ENCODE results near the gene PUS10.

Gene PUS10

GRCh38 chr2:60973705-60974104 lies 44.4 kb downstream of the PUS10 start:
- no peak overlapping the region for H3K4me3 ChIP-seq (ENCODE audit: low read depth, low read length)

- no peak overlapping the region for H3K4me3 ChIP-seq (ENCODE audit: low read depth, low read length)
These were observed 45.0 kb downstream of the PUS10 start for GRCh38 chr2:60972889-60973656.

- H3K4me3 ChIP-seq (ENCODE audit: low read depth, low read length): no peak overlapping the region
These were observed 51.3 kb downstream of the PUS10 start for GRCh38 chr2:60966507-60967405.

GRCh38 chr2:60965499-60965785 lies 52.6 kb downstream of the PUS10 start:
- no peak overlapping the region for H3K4me3 ChIP-seq (ENCODE audit: low read depth, low read length)

- H3K4me3 ChIP-seq (ENCODE audit: low read depth, low read length): no peak overlapping the region
These were observed 53.2 kb downstream of the PUS10 start for GRCh38 chr2:60964651-60965498.

- no peak overlapping the region for H3K4me3 ChIP-seq (ENCODE audit: low read depth, low read length)
These were observed 54.9 kb downstream of the PUS10 start for GRCh38 chr2:60963190-60963589.

GRCh38 chr2:60962528-60962927 lies 55.5 kb downstream of the PUS10 start:
- no peak overlapping the region for H3K4me3 ChIP-seq (ENCODE audit: low read depth, low read length)

- H3K4me3 ChIP-seq (ENCODE audit: low read depth, low read length): no peak overlapping the region
These were observed 56.6 kb downstream of the PUS10 start for GRCh38 chr2:60961457-60961856.

GRCh38 chr2:60960706-60961105 lies 57.3 kb downstream of the PUS10 start:
- H3K4me3 ChIP-seq (ENCODE audit: low read depth, low read length): no peak overlapping the region

- H3K4me3 ChIP-seq (ENCODE audit: low read depth, low read length): no peak overlapping the region
These were observed 58.6 kb downstream of the PUS10 start for GRCh38 chr2:60959501-60959900.

GRCh38 chr2:60958800-60959199 lies 59.3 kb downstream of the PUS10 start:
- no peak overlapping the region for H3K4me3 ChIP-seq (ENCODE audit: low read depth, low read length)

GRCh38 chr2:60958361-60958760 lies 59.7 kb downstream of the PUS10 start:
- no peak overlapping the region for H3K4me3 ChIP-seq (ENCODE audit: low read depth, low read length)

- H3K4me3 ChIP-seq (ENCODE audit: low read depth, low read length): no peak overlapping the region
These were observed 60.4 kb downstream of the PUS10 start for GRCh38 chr2:60957643-60958042.

- no peak overlapping the region for H3K4me3 ChIP-seq (ENCODE audit: low read depth, low read length)
These were observed 60.8 kb downstream of the PUS10 start for GRCh38 chr2:60957224-60957623.

GRCh38 chr2:60954139-60954538 lies 63.9 kb downstream of the PUS10 start:
- H3K4me3 ChIP-seq (ENCODE audit: low read depth, low read length): no peak overlapping the region

- no peak overlapping the region for H3K4me3 ChIP-seq (ENCODE audit: low read depth, low read length)
These were observed 69.0 kb downstream of the PUS10 start for GRCh38 chr2:60948926-60949579.

GRCh38 chr2:60948161-60948560 lies 69.9 kb downstream of the PUS10 start:
- H3K4me3 ChIP-seq (ENCODE audit: low read depth, low read length): no peak overlapping the region

GRCh38 chr2:60947056-60947455 lies 71.0 kb downstream of the PUS10 start:
- H3K4me3 ChIP-seq (ENCODE audit: low read depth, low read length): no peak overlapping the region

GRCh38 chr2:60945341-60945740 lies 72.7 kb downstream of the PUS10 start:
- no peak overlapping the region for H3K4me3 ChIP-seq (ENCODE audit: low read depth, low read length)

GRCh38 chr2:60939622-60940021 lies 78.4 kb downstream of the PUS10 start:
- H3K4me3 ChIP-seq (ENCODE audit: low read depth, low read length): no peak overlapping the region

GRCh38 chr2:60938301-60938700 lies 79.8 kb downstream of the PUS10 start:
- no peak overlapping the region for H3K4me3 ChIP-seq (ENCODE audit: low read depth, low read length)
